ENCODE data around the gene SYVN1. TPM values are rescaled to one million over a fixed set of nuclear protein-coding genes. Genes with fewer than 3 reads are reported as not detected.

The SYVN1 gene
- polyA plus RNA-seq, 1 of the 3 experiments (the other 2 are of a cell fraction) = 31.9 TPM

DNA sequence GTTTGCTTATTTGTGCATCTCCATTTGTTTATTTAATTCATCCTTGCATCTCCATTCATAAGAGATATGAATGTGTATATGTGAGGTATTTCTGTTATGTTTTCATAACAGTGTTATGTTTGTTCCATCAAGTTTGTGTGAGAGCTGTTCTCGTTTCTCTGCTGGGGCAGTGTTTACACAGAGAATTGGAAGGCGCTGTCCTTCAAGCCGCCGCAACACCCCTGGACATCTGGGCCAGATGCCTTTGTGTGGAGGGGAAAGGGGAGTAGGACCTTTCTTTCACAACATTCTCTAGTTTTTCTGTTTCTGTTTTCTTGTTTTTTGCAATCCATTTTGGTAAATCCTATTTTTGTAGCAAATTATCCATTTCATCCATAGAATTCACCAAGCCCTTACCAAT is 29.7 kb downstream of the SYVN1 start (continued):
- TF ChIP-seq RFX5 (IDR thresholded peaks at IDR 0.05; ENCODE audit: low read length) = no peak

DNA sequence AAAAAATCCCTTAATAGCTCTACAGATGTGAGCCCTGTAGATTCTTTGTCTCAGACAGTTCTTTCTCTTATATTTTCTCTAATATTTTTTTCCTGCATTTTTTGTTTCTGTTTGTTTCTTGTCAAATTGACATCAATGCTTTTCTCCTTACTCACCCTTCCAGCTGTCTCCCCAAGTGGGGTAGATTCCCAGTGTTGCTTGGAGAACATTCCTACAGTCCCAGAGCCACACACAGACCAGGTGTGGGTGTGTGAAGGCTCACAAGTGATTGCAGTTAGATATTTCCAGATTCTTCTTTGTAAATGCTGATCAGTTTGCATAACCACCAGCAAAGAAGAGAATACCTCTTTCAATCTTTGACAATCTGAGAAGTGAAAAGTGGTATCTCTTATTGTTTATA is 30.8 kb downstream of the SYVN1 start:
- POLR2A ChIA-PET = interaction anchor here (0.7 to 2.5 kb wide), 2 partner anchors 8 to 25 kb away, joined by 5 to 7 read pairs; partner anchors contain the start of gene TM7SF2
- DNase-seq = no peak
- no peak overlapping the region for H3K27ac ChIP-seq (ENCODE audit: low read depth in 2 of 2, low read length in 1 of 2)

DNA sequence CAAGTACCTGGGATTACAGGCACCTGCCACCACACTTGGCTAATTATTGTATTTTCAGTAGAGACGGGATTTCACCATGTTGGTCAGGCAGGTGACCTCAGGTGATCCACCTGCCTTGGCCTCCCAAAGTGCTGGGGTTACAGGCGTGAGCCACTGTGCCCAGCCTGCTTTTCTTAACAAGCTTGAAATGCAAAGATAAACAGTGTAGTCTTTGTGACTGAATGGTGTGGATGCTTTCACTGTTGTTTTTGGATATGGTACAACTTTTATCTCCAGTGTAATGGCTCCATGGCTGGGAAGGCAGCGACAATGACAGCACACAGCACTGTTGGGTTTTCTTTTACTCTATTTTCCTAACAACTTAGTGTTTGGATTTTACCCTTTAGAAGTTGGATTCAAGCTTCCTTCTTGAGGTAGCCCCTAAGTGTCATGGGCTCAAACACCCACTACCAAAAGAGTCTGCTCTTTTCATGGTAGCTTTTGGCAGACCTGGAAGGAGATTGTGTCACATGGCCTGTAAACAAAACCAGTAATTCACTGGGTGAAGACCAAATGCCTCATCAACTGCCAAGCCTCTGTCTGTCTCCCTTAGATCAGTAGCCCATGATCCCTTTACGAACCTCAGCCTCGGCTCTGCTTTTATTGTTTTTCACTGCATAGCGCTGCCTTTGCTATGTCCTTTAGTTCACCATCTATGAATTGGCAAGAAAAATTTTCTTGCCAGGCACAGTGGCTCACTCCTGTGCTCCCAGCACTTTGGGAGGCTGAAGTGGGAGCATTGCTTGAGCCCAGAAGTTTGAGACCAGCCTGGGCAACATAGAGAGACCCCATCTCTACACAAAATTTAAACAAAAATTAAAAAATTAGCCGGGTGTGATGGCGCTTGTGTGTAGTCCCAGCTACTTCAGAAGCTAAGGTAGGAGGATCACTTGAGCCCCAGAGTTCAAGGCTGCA is 31.9 kb downstream of the SYVN1 start:
- Histone ChIP-seq H2AFZ (ENCODE audit: low read depth) (no peak overlapping the region), H3K27ac (ENCODE audit: low read depth in 2 of 2, low read length in 1 of 2) (peak overlapping the region in 1 of 2 experiments; percentile 21; a peak in 1 of 4 replicates), H3K4me1 (ENCODE audit: control insufficient read depth in 1 of 2, insufficient read depth in 2 of 2, low read depth in 1 of 2, low read length in 1 of 2) (no peaks in the 10 kb centered on the region; a peak in 1 of 4 replicates), H3K4me2 (no peak overlapping the region), H3F3A (replicated peaks; ENCODE audit: insufficient read depth) (no peaks in the 10 kb centered on the region), H3K9me3 (no peaks in the 10 kb centered on the region), H4K20me1 (ENCODE audit: insufficient read depth) (peaks cover 9% of the 10 kb centered on the region), H3K36me3 (replicated peaks in 1 of 2; ENCODE audit: control insufficient read depth in 1 of 2, insufficient read depth in 2 of 2, low read length in 1 of 2) (peaks cover under 1 to 8% of the 10 kb centered on the region in 2 experiments), H3K9me2 (no peaks in the 10 kb centered on the region), H3K9ac (no peak overlapping the region), H3K27me3 (ENCODE audit: insufficient read depth) (no peaks in the 10 kb centered on the region), H3K4me3 (ENCODE audit: low read depth in 2 of 2, low read length in 1 of 2) (no peak overlapping the region), H3K79me2 (ENCODE audit: insufficient read depth) (peaks cover 70% of the 10 kb centered on the region)
- no peak for DNase-seq
- ChIA-PET POLR2A (interaction anchor here (0.8 to 2.5 kb wide), 2 partner anchors 9 to 89 kb away, joined by 7 to 8 read pairs; partner anchors contain the start of gene TM7SF2), CTCF (interaction anchor here (12.6 kb wide), 1 partner anchor 10 kb away, joined by 150 read pairs; the partner anchor contains the start of gene TM7SF2)
- no peak for TF ChIP-seq SMC3 (IDR thresholded peaks at IDR 0.05; ENCODE audit: low read depth, low read length)
- TF ChIP-seq, protein P1, sequence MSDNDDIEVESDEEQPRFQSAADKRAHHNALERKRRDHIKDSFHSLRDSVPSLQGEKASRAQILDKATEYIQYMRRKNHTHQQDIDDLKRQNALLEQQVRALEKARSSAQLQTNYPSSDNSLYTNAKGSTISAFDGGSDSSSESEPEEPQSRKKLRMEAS (IDR thresholded peaks at IDR 0.05; ENCODE audit: low read depth) = no peak
- TF ChIP-seq, protein P2, sequence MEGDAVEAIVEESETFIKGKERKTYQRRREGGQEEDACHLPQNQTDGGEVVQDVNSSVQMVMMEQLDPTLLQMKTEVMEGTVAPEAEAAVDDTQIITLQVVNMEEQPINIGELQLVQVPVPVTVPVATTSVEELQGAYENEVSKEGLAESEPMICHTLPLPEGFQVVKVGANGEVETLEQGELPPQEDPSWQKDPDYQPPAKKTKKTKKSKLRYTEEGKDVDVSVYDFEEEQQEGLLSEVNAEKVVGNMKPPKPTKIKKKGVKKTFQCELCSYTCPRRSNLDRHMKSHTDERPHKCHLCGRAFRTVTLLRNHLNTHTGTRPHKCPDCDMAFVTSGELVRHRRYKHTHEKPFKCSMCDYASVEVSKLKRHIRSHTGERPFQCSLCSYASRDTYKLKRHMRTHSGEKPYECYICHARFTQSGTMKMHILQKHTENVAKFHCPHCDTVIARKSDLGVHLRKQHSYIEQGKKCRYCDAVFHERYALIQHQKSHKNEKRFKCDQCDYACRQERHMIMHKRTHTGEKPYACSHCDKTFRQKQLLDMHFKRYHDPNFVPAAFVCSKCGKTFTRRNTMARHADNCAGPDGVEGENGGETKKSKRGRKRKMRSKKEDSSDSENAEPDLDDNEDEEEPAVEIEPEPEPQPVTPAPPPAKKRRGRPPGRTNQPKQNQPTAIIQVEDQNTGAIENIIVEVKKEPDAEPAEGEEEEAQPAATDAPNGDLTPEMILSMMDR (IDR thresholded peaks at IDR 0.05) = no peak
- no peak for TF ChIP-seq FOXM1 (IDR thresholded peaks at IDR 0.05; ENCODE audit: low read depth)
- no peak for TF ChIP-seq TCF12 (IDR thresholded peaks at IDR 0.05)
- TF ChIP-seq MXI1 (IDR thresholded peaks at IDR 0.05; ENCODE audit: low read depth, low read length) = no peak
- TF ChIP-seq, protein P3, sequence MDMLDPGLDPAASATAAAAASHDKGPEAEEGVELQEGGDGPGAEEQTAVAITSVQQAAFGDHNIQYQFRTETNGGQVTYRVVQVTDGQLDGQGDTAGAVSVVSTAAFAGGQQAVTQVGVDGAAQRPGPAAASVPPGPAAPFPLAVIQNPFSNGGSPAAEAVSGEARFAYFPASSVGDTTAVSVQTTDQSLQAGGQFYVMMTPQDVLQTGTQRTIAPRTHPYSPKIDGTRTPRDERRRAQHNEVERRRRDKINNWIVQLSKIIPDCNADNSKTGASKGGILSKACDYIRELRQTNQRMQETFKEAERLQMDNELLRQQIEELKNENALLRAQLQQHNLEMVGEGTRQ (IDR thresholded peaks at IDR 0.05; ENCODE audit: borderline replicate concordance, low read depth, low read length) = no peak
- TF ChIP-seq TEAD4 (IDR thresholded peaks at IDR 0.05; ENCODE audit: borderline replicate concordance, insufficient read depth) = no peak
- TF ChIP-seq EP300 (IDR thresholded peaks at IDR 0.05; ENCODE audit: borderline replicate concordance in 1 of 2, low read depth in 1 of 2, low read length in 1 of 2) = no peak
- WGBS (ENCODE audit: low lambda C conversion rate) = 88% methylated on average over 8 of the region's 8 CpGs

More for the DNA sequence above, 30.8 kb downstream of the SYVN1 start:
- H3K4me1 ChIP-seq (ENCODE audit: control insufficient read depth in 1 of 2, insufficient read depth in 2 of 2, low read depth in 1 of 2, low read length in 1 of 2) = no peaks in the 10 kb centered on the region; a peak in 1 of 4 replicates
- no peaks in the 10 kb centered on the region for H3F3A ChIP-seq (replicated peaks; ENCODE audit: insufficient read depth)
- TF ChIP-seq MXI1 (IDR thresholded peaks at IDR 0.05; ENCODE audit: low read depth, low read length) (no peak), TAF1 (IDR thresholded peaks at IDR 0.05; ENCODE audit: borderline replicate concordance, low read depth, low read length) (no peak), FOXJ3 (CRISPR knock-in tag; IDR thresholded peaks at IDR 0.05) (no peak), RFX5 (IDR thresholded peaks at IDR 0.05; ENCODE audit: low read length) (no peak), ELF1 (IDR thresholded peaks at IDR 0.05) (no peak)
- H3K79me2 ChIP-seq (ENCODE audit: insufficient read depth) = peaks cover 59% of the 10 kb centered on the region
- H3K9ac ChIP-seq = no peak overlapping the region
- no peak overlapping the region for H3K4me3 ChIP-seq (ENCODE audit: low read depth in 2 of 2, low read length in 1 of 2)
- H3K9me3 ChIP-seq = no peaks in the 10 kb centered on the region
- H2AFZ ChIP-seq (ENCODE audit: low read depth) = no peak overlapping the region
- no peak overlapping the region for H3K4me2 ChIP-seq
- no peaks in the 10 kb centered on the region for H3K27me3 ChIP-seq (ENCODE audit: insufficient read depth)
- H3K36me3 ChIP-seq (replicated peaks in 1 of 2; ENCODE audit: control insufficient read depth in 1 of 2, insufficient read depth in 2 of 2, low read length in 1 of 2) = peaks cover 8 to 9% of the 10 kb centered on the region in 2 experiments
- CTCF ChIA-PET = interaction anchor here (1.1 to 12.6 kb wide), 2 partner anchors 9 to 90 kb away, joined by 3 to 150 read pairs; partner anchors contain the start of genes ARL2 and TM7SF2
- H4K20me1 ChIP-seq (ENCODE audit: insufficient read depth) = peaks cover 9% of the 10 kb centered on the region
- H3K9me2 ChIP-seq = no peaks in the 10 kb centered on the region
